Measurements from ENCODE around the gene DUSP12.

DNA sequence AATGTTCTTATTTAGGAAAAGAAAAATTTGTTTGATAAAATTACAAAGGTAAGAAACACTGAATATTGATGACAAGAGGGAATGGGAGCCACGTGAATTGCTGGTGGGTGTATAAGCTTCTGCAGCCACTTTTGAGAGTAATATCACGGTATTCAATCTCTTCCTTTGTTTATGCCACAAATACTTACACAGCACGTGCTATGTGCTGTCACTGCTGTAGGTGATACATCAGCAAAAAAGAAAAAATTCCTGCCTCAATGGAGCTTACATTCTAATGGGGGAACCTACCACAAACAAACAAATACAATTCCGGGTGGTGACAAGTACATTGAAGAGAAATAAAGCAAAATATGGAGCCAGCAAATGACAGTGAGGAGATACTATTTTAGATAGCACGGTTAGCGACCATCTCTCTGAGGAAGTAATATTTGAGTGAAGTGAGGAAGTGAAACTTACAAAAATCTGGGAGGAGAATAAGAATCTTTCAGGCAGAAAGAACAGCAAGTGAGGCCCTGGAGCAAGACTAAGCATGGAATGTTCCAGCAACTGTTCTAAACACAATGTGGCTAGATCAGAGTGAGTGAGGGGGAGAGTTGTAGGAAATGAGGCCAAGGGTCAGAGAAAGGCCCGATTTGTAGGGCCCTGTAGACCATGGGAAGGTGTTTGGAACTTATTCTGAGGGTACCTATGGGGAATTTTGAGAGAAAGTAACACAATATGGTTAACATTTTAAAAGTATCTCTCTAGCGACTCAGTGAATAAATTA is 30.8 kb upstream of the DUSP12 start:
- TF ChIP-seq GATA2 (IDR thresholded peaks at IDR 0.05; ENCODE audit: low read depth, low read length) (no peak), GATA3 (IDR thresholded peaks at IDR 0.05; ENCODE audit: low read depth, low read length) (no peak)

Measured in SH-SY5Y (cell line).